NCI-H82 treated with DMSO at 0.1 percent for 48 hours (cell line): ENCODE measurements around the gene RECK.
A peak's percentile ranks its signal among the peaks of the same experiment; 100 is the strongest.
"Not testable (repeated sequence)": the region's sequence is repeated elsewhere in the genome, so short reads cannot be mapped to it uniquely, and the experiment has no call there.

Experiments used
- DNase-seq: peaks from one replicate; lab custom pipeline; 2025; ENCODE audit not compliant: unreplicated experiment; lab: John Stamatoyannopoulos, UW

Gene RECK

GRCh38 chr9:36036780-36037548, at the start of gene RECK:
Gene RECK, plus strand, starts transcription at chr9:36036913. Its CDS starts 86 bp downstream, at chr9:36036999.
- DNase-seq = peak; percentile 49

DNA sequence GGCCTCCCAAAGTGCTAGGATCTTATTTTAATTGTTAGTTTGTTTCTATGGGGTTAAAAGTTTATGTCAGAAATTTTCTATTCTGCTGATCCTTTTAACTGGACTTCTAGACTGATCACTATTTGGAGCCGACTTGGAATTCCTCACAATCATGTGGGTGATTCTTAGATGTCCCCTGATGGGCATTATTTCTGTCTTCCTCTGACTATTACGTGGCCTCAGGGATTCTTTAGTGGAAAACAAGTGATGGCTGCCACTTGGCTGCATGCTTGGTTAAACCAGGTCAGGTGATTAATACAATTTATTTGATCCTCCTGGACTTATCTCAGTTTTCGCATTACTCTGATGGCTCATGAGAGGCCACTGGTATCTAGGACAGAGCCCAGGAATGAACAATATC, 46.6 kb upstream of the RECK start:
- no peak for DNase-seq

GRCh38 chr9:35993136-35993535, 43.6 kb upstream of the RECK start:
- DNase-seq = not testable (repeated sequence)

DNA sequence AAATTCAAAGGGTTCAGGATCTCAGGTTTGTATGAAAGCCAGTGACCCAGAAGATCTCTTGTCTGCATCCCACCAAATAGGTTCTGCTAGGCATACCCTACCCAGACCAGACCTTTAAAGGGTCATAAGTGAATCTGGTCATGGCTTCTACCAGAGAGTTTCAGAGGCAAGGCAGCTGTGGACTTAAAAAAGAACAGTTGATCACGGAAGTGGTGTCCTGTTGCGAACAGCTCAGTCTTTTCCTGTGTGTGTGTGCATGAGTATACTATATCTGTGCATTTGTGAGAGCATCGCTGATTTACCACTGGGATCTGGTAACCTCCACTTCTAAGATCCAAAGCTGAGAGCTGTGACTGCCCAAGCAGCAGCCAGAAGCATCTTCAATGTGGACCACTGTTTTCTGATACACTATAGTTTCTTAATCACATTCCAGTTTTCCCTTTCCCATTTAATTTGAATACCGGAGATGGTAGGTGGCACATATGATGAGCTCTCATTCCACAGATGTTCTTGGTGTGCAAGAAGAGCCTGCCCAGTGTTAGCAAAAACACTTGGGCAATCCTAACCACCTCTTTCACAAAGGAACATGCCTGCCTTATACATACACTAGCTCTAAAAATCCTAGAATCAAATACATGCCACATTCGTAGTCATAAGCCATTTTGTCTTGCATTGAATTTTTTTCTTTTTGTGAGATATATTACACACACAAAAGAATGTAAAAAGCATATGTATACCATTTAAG, 42.6 kb upstream of the RECK start:
- DNase-seq = no peak

GRCh38 chr9:35994959-35995358, 41.8 kb upstream of the RECK start:
- no peak for DNase-seq

- no peak for DNase-seq
Measured at GRCh38 chr9:35996358-35996970, 40.2 kb upstream of the RECK start.

- not testable (repeated sequence) for DNase-seq
Measured at GRCh38 chr9:35997016-35997415, 39.7 kb upstream of the RECK start.

- DNase-seq = no peak
Measured at GRCh38 chr9:35998333-35998732, 38.4 kb upstream of the RECK start.

DNA sequence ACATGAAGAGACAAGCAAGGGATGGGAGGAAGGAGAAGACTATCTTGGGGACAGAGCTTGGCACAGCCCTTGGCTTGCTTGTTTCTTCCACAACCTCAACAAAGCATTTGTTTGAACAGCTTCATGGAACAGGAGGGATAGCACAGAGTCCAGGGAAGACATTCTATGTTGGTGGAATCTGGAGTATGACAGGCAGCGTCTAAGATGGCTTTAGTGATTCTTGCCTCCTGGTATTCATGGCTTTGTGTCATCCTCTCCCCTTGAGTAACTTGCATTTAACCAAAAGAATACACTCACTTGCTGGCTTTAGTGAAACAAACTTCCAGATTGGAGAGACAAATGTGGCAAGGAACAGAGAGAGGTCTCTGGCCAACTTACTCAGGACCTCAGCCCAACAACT, 30.8 kb upstream of the RECK start:
- no peak for DNase-seq

- no peak for DNase-seq
Measured at GRCh38 chr9:36006549-36007315, 30.0 kb upstream of the RECK start.

GRCh38 chr9:36007316-36007708, 29.4 kb upstream of the RECK start:
- DNase-seq = no peak

- DNase-seq = no peak
Measured at GRCh38 chr9:36007852-36008251, 28.9 kb upstream of the RECK start.

GRCh38 chr9:36008774-36009300, 27.9 kb upstream of the RECK start:
- DNase-seq = no peak

GRCh38 chr9:36011379-36011778, 25.3 kb upstream of the RECK start:
- no peak for DNase-seq

- DNase-seq = no peak
Measured at GRCh38 chr9:36017278-36017677, 19.4 kb upstream of the RECK start.

DNA sequence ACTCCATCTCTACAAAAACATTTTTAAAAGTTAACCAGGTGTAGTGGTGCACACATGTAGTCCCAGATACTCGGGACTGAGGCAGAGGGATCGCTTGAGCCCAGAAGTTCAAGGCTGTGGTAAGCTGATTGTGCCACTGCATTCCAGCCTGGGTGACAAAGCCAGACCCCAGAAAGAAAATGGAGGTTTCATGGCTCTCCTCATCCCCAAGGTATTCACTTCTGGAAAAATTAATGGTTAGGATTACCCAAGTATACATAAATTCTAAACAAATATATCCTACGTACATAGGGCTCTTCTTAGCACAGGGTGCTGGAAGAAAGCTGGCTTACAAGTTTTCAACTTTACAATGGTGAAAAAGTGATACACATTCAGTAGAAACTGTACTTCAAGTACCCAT, 18.6 kb upstream of the RECK start:
- no peak for DNase-seq

DNA sequence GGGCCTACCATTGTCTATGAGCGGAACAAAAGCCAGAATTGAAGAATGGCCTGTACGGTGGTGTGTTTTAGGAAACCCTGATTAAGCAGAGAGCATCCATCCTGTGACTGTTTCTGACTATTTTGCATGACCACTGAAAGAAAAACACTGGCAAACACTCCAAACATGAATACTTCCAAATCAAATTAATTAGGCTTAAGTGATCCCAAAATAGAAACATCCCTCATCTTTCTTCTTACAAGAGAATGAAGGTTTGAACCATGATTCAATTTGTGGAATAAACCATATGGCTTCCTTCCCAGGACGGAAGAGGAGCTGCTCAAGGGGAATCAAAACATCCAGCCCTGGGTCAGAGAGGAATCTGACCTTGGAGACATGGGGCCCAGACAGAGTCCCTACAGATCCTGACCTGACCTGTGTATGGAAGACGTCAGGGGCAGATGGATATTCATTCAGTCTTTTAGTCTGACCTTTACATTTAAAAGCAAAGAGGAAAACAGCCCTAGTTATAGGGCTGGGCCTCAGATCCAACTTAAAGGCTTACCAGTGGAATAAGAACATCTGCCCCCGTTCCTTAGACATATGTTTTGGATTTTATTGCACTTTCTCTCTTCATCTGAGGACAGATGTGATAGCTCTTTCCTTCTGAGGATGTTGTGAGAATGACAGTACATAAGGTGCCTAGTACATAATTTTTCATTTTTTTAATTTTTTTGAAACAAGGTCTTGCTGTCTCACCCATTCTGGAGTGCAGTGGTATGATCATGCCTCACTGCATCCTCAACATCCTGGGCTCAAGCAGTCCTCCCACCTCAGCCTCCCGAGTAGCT, 17.6 kb upstream of the RECK start:
- DNase-seq = no peak

DNA sequence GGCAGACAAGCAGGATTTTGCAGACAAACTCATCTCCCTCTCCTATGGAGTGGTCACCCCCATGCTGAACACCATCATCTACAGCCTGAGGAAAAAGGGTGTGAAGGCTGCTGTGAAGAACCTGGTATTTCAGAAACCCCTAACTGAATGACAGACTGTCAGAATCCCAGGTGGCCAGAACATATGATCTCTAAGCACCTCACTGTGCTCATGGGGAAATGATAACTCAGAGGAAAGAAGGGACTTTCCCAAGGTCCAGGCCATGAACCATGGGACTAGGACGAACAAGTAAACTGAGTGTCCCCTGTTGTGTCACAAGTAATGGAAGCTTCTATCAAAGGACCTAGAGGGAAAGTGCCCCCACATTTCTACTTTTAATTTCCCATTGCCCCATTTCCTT, 14.7 kb upstream of the RECK start:
- no peak for DNase-seq

GRCh38 chr9:36023260-36024048, 13.3 kb upstream of the RECK start:
- DNase-seq = no peak
